Thoracic aorta (tissue), 2 donors: ENCODE measurements around the gene NUPR1. TPM values are rescaled to one million over a fixed set of nuclear protein-coding genes. Genes with fewer than 3 reads are reported as not detected.

Experiments
- ATAC-seq: fragments of 150-250 bp; one replicate; pipeline ENCODE4 v1.8.0; 2017; ENCODE audit warnings: low read depth; ENCODE audit not compliant: insufficient number of reproducible peaks, low FRiP score
- DNase-seq: peaks from one replicate; pipeline ENCODE4 v3.0.0-alpha.2; 2020; ENCODE audit warnings: low spot score
- H3K27ac ChIP-seq, 2 donors: fragments of 200-600 bp; sonication (generic); 1 replicate in 1 of 2; 2 replicates in 1 of 2; pipeline ENCODE4 v1.5.1; 2016; ENCODE audit warnings: mild to moderate bottlenecking in 2 of 2, moderate library complexity in 2 of 2
- H3K27me3 ChIP-seq: fragments of 200-600 bp; sonication (generic); replicated peaks from 2 replicates; pipeline ENCODE4 v1.6.0; 2016; ENCODE audit warnings: mild to moderate bottlenecking; ENCODE audit not compliant: insufficient read depth
- H3K36me3 ChIP-seq: fragments of 200-600 bp; sonication (generic); one replicate; pipeline ENCODE4 v1.5.1; 2016
- H3K4me1 ChIP-seq, 2 donors: fragments of 200-600 bp; sonication (generic); 1 replicate in 1 of 2; 2 replicates in 1 of 2; pipeline versions ENCODE4 v1.5.1 to v1.6.0; 2016; ENCODE audit warnings: low read depth in 2 of 2, mild to moderate bottlenecking in 1 of 2; ENCODE audit not compliant: control insufficient read depth in 1 of 2
- H3K4me3 ChIP-seq: fragments of 200-600 bp; sonication (generic); 2 replicates; pipeline ENCODE4 v1.5.1; 2016; ENCODE audit warnings: mild to moderate bottlenecking
- H3K9me3 ChIP-seq: fragments of 200-600 bp; sonication (generic); 2 replicates; pipeline ENCODE4 v1.5.1; 2016
- total RNA-seq, 2 donors: library from RNA; depleted of rRNA; stranded (reverse); fragments of >200 nt; gene quantifications; one replicate each; pipeline versions ENCODE4 v1.1.0 to v1.2.3, GENCODE V29; 2016
- TF ChIP-seq, protein P1 (sequence below): fragments of 200-600 bp; sonication (generic); IDR thresholded peaks from one replicate; pipeline ENCODE4 v1.5.1; 2019; ENCODE audit warnings: antibody characterized with exemption

Gene NUPR1
- total RNA-seq, 2 donors from 2014 or later: 17.7 to 53.5 TPM

DNA sequence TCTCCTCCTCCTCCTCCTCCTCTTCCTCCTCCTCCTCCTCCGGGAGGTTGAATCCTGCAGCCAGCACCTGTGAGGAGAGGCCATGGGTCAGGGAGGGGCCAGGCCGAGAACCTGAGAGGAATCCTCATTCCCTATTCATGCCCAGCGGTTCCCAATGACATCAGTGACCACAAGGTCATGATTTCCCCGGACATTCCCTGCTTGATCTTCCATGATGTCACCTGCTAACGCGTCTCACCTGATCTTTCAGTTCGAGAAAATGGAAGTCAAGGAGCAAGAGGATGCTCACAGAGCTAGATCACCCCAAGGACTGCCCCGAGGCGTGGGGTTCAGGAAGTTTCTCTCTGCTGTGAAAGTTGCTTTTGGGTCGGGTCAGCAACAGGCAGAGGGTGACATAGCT is 38.9 kb downstream of the NUPR1 start:
- Histone ChIP-seq H3K27me3 (no peaks in the 10 kb centered on the region), H3K9me3 (no peaks in the 10 kb centered on the region), H3K27ac (no peak overlapping the region), H3K36me3 (no peaks in the 10 kb centered on the region), H3K4me3 (no peak overlapping the region), H3K4me1 (no peaks in the 10 kb centered on the region)
- DNase-seq (no peak), ATAC-seq (no peak)
- TF ChIP-seq, protein P1, sequence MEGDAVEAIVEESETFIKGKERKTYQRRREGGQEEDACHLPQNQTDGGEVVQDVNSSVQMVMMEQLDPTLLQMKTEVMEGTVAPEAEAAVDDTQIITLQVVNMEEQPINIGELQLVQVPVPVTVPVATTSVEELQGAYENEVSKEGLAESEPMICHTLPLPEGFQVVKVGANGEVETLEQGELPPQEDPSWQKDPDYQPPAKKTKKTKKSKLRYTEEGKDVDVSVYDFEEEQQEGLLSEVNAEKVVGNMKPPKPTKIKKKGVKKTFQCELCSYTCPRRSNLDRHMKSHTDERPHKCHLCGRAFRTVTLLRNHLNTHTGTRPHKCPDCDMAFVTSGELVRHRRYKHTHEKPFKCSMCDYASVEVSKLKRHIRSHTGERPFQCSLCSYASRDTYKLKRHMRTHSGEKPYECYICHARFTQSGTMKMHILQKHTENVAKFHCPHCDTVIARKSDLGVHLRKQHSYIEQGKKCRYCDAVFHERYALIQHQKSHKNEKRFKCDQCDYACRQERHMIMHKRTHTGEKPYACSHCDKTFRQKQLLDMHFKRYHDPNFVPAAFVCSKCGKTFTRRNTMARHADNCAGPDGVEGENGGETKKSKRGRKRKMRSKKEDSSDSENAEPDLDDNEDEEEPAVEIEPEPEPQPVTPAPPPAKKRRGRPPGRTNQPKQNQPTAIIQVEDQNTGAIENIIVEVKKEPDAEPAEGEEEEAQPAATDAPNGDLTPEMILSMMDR: no peak

DNA sequence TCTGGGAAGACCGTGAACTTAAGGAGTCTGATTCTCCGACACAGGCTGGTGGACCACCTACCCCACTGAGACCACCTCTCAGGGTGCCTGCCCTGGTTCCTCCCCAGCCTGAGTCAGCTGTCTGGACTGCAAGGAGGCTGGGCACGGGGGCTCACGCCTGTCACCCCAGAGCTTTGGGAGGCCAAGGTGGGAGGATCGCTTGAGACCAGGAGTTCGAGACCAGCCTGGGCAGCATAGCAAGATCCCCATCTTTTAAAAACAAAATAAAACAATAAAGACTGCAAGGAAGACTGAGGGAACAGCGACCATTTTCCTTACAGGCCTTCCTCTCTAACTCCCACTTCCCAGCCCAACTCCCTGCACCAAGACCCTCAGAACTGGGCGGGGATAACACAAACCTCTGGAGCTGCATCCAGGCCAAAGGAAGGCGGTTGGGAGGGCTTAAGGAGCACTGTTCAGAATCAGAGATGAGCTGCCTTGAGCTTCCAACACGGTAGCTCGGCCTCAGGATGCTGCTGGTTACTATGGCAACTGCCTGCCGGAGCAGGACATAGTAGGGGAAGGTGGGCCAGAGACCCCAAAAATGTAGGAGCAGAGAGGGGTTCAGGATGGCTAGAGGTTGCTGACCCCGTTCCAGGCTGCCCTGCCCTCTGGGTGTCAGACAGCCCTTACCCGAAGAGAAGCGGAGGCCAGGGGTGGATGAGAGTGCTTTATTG is 40.0 kb downstream of the NUPR1 start:
- Histone ChIP-seq H3K9me3 (no peaks in the 10 kb centered on the region), H3K27ac (no peak overlapping the region), H3K4me1 (no peaks in the 10 kb centered on the region), H3K27me3 (no peaks in the 10 kb centered on the region), H3K4me3 (no peak overlapping the region), H3K36me3 (no peaks in the 10 kb centered on the region)
- TF ChIP-seq, protein P1: no peak
- DNase-seq (no peak), ATAC-seq (no peak)

DNA sequence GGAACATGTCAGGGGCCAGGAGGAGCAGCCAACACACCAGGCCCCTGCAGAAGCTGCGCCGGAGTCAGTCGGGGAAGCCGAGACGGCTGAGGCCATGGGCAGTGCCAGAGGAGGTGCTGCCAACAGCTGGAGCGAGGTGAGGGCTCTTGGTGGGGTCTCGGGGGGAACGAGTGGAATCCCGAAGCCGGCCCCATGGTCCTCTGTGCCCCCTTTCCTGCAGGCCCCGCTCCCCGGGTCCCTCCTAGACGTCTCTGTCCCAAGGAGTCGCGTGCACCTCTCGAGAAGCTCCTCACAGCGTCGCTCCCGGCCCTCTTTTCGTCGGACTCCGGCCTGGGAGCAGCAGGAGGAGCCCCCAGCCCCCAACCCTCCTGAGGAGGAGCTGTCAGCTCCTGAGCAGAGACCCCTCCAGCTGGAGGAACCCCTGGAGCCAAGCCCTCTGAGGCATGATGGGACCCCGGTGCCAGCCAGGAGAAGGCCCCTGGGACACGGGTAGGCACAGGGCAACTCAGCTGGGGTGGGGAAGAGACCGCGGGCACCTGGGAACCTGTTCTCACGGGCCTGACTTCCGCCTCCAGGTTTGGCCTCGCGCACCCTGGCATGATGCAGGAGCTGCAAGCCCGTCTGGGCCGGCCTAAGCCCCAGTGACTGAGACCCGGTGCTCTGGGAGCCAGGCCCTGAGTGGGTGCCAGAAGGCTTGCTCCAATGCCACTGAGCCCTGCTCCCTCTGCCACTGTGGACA is 40.7 kb downstream of the NUPR1 start:
- no peak for DNase-seq
- Histone ChIP-seq H3K27me3 (no peaks in the 10 kb centered on the region), H3K4me3 (no peak overlapping the region), H3K36me3 (no peaks in the 10 kb centered on the region), H3K27ac (no peak overlapping the region), H3K4me1 (no peaks in the 10 kb centered on the region), H3K9me3 (no peaks in the 10 kb centered on the region)
- TF ChIP-seq, protein P1: no peak
- no peak for ATAC-seq

DNA sequence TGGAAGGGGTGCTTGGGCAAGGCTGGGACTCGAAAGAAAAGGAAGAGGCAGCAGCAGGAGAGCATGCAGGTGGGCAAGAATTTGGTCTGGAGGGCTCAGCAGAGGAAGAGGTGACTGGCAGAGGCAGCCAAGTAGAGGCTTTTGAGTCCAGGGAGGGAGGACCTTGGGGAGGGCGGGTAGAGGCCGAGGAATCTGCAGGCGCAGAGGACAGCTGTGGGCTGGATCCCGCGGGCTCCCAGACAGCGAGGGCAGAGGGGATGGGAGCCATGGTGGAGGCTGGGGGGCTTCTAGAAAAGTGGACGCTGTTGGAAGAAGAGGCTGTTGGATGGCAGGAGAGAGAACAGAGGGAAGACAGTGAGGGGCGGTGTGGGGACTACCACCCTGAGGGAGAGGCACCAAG is 41.4 kb downstream of the NUPR1 start:
- Histone ChIP-seq H3K4me1 (no peaks in the 10 kb centered on the region), H3K4me3 (no peak overlapping the region), H3K27ac (no peak overlapping the region), H3K9me3 (no peaks in the 10 kb centered on the region), H3K27me3 (no peaks in the 10 kb centered on the region), H3K36me3 (no peaks in the 10 kb centered on the region)
- no peak for DNase-seq
- ATAC-seq: no peak
- TF ChIP-seq, protein P1: no peak

DNA sequence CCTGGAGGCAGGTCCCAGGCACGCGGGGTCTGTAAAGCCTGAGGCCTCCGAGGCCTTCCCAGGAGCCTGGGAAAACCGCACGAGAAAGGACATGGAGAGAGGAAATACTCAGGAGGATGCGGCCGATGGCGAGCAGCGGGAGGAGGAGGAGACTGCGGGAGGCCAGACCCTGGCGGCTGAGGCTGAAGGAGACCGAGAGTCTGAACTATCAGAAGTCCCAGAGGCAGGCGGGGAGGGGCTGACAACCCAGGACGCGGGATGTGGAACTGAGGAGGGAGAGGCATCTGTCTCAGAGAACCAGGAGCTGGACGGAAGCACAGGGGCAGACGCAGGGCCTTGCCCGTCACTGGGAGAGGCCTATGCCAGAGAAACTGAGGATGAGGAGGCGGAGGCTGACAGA is 41.9 kb downstream of the NUPR1 start:
- Histone ChIP-seq H3K27ac (no peak overlapping the region), H3K27me3 (no peaks in the 10 kb centered on the region), H3K4me3 (no peak overlapping the region), H3K9me3 (no peaks in the 10 kb centered on the region), H3K4me1 (no peaks in the 10 kb centered on the region), H3K36me3 (no peaks in the 10 kb centered on the region)
- TF ChIP-seq, protein P1: no peak
- no peak for ATAC-seq
- no peak for DNase-seq
